NCI-H82 treated with DMSO at 0.1 percent for 48 hours (cell line): Measurements from ENCODE around the gene RFK.
A peak's percentile ranks its signal among the peaks of the same experiment; 100 is the strongest.
"Not testable (repeated sequence)": the region's sequence is repeated elsewhere in the genome, so short reads cannot be mapped to it uniquely, and the experiment has no call there.

Source experiments
- DNase-seq: peaks from one replicate; lab custom pipeline; 2025; ENCODE audit not compliant: unreplicated experiment; lab: John Stamatoyannopoulos, UW

Gene RFK

DNA sequence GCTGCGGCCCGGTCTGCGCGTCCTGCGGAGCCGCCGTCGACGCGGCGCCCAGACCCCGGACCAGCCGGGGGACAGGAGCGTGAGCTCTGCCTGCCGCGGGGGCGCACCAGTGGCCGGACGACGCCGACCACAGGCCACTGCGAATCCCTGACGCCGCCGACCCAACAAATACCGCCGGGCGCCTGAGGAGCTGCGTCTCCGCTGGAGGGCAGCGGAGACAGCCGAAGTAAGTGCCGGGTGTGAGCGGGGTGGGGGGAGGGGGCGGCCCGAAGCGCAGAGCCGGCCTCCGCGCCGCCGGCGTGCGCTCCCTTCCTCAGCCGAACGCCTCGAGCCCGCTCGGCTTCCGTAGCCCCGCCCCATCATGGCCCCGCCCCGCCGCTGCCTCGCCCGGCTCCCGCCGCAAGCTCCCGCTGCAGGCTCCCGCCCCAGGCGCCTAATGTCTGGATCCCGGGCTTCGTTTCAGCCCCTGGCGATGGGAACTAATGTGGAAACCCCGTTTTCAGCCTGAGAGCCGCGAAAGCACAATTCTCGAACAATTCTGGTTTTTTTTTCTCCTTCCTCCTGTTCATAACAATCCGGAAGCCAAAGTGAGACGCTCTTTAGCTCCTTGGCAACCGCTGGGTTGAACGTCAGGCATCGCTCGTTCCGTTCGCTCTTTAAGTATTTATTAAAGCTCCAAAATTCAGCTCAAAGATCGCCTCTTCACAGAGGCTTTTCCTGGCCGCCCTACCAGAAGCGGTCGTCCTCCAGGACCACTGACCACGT, at the start of gene RFK:
Gene RFK (minus strand): TSS at position 232 of the 765 bp plus-strand sequence. CDS start 255 bp downstream, outside the sequence.
- DNase-seq, result peak; percentile 53

GRCh38 chr9:76443887-76444286, 49.7 kb upstream of the RFK start:
- DNase-seq, result no peak

GRCh38 chr9:76441551-76442322, 47.5 kb upstream of the RFK start:
- DNase-seq, result no peak

DNA sequence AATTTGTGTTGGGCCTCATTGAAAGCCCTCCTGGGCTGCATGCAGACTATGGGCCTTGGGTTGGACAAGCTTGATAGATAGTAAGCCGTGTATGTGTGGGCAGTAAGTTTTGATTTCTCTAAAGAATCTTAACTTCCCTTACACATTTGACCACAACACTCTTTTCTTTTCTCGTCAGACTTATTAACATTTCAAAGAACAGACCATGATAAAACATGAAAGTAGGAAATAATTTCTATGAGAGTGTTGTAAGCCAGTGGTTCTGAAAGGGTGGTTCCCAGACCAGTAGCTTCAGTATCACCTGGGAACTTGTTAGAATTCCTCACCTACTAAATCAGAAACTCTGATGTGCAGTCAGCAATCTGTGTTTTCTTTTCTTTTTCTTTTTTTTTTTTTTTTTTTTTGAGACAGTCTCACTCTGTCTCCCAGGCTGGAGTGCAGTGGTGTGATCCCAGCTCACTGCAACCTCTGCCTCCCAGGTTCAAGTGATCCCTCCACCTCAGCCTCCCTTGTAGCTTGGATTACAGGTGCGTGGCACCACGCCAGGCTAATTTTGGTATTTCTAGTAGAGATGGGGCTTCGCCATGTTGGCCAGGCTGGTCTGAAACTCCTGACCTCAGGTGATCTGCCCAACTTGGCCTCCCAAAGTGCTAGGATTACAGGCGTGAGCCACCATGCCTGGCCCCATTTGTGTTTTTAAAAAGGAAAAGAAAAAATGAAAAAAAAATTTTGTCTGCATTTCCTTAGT, 44.8 kb upstream of the RFK start:
- DNase-seq, result no peak

- DNase-seq, result not testable (repeated sequence)
Measured at GRCh38 chr9:76437017-76437699, 42.9 kb upstream of the RFK start.

- DNase-seq, result not testable (repeated sequence)
Measured at GRCh38 chr9:76434897-76435296, 40.7 kb upstream of the RFK start.

- no peak for DNase-seq
Measured at GRCh38 chr9:76433836-76434235, 39.6 kb upstream of the RFK start.

DNA sequence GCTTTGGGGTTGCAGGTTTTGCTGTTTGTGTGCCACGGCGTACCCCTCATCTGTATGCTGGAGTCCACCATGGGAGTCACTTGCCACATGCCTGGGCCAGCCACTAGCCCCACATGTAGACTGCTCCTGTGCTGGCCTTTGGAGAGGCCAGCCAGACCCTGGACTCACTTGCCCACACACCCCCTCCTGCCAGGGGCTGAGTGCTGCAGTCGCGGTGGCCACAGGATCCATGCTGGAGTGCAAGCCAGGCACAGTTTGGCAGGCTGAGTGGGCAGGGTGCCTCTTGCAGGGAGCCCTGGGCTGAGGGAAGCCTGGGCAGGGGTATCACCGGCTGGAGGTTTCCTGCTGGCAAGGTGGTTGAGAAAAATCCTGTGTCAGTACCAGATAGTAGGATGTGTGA, 39.2 kb upstream of the RFK start:
- no peak for DNase-seq

DNA sequence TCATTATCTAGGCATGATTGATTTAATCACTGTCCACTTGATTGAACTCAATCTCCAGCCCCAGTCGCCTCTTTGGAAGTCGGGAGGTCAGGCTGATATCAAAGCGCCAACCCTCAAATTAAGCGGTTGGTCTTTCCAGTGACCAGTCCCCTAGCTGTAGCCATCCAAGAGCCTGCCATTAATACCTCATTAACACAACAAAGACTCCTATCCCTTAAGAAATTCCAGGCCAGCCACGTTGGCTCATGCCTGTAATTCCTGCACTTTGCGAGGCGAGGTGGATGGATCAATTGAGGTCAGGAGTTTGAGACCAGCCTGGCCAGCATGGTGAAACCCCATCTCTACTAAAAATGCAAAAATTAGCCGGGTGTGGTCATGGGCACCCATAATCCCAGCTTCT, 37.4 kb upstream of the RFK start:
- DNase-seq, result no peak

DNA sequence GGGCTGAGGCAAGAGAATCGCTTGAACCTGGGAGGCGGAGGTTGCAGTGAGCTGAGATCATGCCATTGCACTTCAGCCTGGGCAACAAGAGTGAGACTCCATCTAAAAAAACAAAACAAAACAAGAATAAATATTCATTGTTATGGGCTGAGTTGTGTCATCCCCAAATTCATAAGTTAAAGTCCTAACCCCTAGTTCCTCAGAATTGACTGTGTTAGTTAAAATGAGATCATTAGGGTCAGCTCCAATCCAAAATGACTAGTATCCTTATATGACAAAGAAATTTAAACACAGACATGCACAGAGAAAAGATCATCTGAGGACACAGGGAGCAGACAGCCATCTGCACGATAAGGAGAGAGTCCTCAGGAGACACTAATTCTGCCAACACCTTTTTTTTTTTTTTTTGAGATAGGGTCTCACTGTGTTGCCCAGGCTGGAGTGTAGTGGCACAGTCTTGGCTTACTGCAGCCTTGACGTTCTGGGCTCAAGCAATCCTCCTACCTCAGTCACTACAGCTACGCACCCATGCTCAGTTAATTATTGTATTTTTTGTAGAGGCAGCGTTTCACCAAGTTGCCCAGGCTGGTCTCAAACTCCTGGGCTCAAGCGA, 32.7 kb upstream of the RFK start:
- DNase-seq, result no peak

- no peak for DNase-seq
Measured at GRCh38 chr9:76425677-76426453, 31.6 kb upstream of the RFK start.

- DNase-seq, result no peak
Measured at GRCh38 chr9:76424491-76424890, 30.3 kb upstream of the RFK start.

DNA sequence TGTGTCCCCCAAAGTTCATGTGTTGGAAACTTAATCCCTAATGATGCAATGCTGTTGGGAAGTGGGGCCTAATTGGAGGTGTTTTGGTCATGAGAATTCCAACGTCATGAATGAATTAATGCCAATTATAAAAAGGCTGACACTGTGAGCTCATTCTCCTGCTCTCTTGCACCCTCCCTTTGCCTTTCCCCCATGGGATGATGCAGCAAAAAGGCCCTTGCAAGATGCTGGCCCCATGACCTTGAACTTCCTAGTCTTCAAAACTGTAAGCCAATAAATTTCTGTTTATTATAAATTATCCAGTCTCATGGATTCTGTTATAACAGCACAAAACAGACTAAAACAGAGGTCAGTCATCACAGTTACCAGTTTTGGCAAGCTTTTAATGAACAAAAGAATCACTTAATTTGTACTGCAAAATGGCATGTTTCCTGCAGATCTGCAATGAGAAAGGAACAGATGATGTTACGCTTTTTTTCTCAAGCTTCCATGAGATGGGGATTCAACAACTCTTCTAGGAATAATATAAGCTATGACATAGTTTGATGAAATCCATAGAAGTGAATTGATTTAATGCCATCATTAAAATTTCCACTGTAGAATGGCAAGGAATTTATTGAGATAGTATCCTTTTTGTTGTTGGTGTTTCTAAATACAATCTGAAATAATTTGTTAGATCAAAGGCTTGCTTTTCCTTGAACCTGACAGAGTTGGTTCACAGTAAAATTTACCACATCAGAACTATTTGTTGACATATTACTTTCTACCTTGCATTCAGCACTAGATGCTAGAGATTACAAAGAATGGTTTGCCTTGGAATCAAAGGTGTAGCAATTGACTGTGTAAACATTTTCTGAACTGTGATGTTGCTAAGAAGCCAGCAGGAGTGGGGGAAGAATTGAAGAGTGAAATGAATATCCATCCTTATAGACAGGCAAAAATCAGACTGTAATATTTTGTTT, 29.3 kb upstream of the RFK start:
- DNase-seq, result no peak

GRCh38 chr9:76419782-76420380, 25.7 kb upstream of the RFK start:
- no peak for DNase-seq

DNA sequence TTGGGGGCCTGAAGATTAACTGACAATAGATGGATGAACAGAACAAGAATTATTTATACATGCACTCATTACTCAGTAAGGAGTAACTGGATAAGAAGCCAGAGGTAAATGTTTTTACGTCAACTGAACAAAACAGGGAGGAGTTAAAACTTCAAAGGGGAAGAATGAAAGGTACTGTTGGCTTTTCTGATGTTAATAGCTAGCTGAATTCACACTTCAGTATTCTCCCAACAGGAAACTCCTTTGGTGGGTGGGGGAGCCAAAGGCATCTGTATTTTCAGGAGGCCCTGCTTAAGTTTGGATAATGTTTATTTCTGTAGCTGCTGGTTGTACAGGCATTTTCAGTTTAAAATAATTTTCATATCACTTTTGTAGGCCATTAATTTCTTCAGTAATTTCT, 23.2 kb upstream of the RFK start:
- no peak for DNase-seq

- no peak for DNase-seq
Measured at GRCh38 chr9:76415731-76416130, 21.5 kb upstream of the RFK start.

- DNase-seq, result no peak
Measured at GRCh38 chr9:76415154-76415553, 20.9 kb upstream of the RFK start.

GRCh38 chr9:76414661-76415060, 20.4 kb upstream of the RFK start:
- no peak for DNase-seq
